HEK293 (cell line): ENCODE measurements around the gene MLIP.

Experiments
- CTCF ChIA-PET: fragments of 350-600 bp; formaldehyde crosslinking; extraction: SDS; loops from one replicate; lab custom pipeline; 2021; ENCODE audit warnings: antibody characterized with exemption; lab: Yijun Ruan, JAX
- POLR2A ChIA-PET: fragments of 300-600 bp; formaldehyde crosslinking; extraction: SDS; loops from one replicate; lab custom pipeline; 2020; ENCODE audit warnings: antibody characterized with exemption, inconsistent platforms; lab: Yijun Ruan, JAX
- H3K27ac ChIP-seq: fragments of 200-500 bp; sonication (Bioruptor generic); 2 replicates; pipeline ENCODE4 v1.5.1; 2014; ENCODE audit warnings: low read depth, low read length, control low read depth, inconsistent platforms; ENCODE audit errors: extremely low read depth
- H3K36me3 ChIP-seq, 2 experiments: fragments of 200-500 bp in 1 of 2; sonication (Bioruptor generic) in 1 of 2; 1 replicate in 1 of 2; 2 replicates in 1 of 2; pipeline ENCODE4 v1.5.1; 2014 to 2017; ENCODE audit warnings: inconsistent platforms in 2 of 2, low read length in 2 of 2; ENCODE audit not compliant: control insufficient read depth in 2 of 2, insufficient read depth in 1 of 2
- H3K4me1 ChIP-seq: fragments of 200-500 bp; sonication (Bioruptor generic); 2 replicates; pipeline ENCODE4 v1.5.1; 2014; ENCODE audit warnings: mild to moderate bottlenecking, low read length, inconsistent platforms; ENCODE audit not compliant: control insufficient read depth, insufficient read depth
- H3K4me3 ChIP-seq: 2 replicates; pipeline ENCODE4 v1.5.1; 2011; ENCODE audit warnings: low read depth, mild to moderate bottlenecking, control low read depth, low read length, moderate library complexity
- H3K9me3 ChIP-seq: fragments of 200-500 bp; sonication (Bioruptor generic); 2 replicates; pipeline ENCODE4 v1.5.1; 2014; ENCODE audit warnings: low read depth, low read length, inconsistent platforms; ENCODE audit not compliant: control insufficient read depth, insufficient read depth
- GLIS2 ChIP-seq: fragments of 450-650 bp; formaldehyde crosslinking; IDR thresholded peaks from 2 replicates; pipeline ENCODE4 v1.5.1; 2016; ENCODE audit warnings: missing biosample characterization, missing genetic modification characterization
- HOXD13 ChIP-seq: sonication (generic); formaldehyde crosslinking; IDR thresholded peaks from 2 replicates; pipeline ENCODE4 v1.8.0; 2022; ENCODE audit warnings: missing genetic modification reagents, borderline replicate concordance
- OSR2 ChIP-seq: fragments of 450-650 bp; formaldehyde crosslinking; IDR thresholded peaks from 2 replicates; pipeline ENCODE4 v1.5.1; 2016; ENCODE audit warnings: missing biosample characterization, missing genetic modification characterization
- REPIN1 ChIP-seq: fragments of 450-650 bp; formaldehyde crosslinking; IDR thresholded peaks from 2 replicates; pipeline ENCODE4 v1.5.1; 2017; ENCODE audit warnings: missing biosample characterization, missing genetic modification characterization, low read depth
- SP3 ChIP-seq: fragments of 450-650 bp; formaldehyde crosslinking; IDR thresholded peaks from 2 replicates; pipeline ENCODE4 v1.5.1; 2016; ENCODE audit warnings: missing biosample characterization, missing genetic modification characterization
- TRIM28 ChIP-seq: IDR thresholded peaks from 2 replicates; pipeline ENCODE4 v1.6.1; 2011; ENCODE audit warnings: low read length, control low read depth, borderline replicate concordance
- YY1 ChIP-seq: fragments of 450-650 bp; formaldehyde crosslinking; IDR thresholded peaks from 2 replicates; pipeline ENCODE4 v1.5.1; 2018; ENCODE audit warnings: missing biosample characterization, missing genetic modification characterization
- ZFHX2 ChIP-seq: fragments of 450-650 bp; formaldehyde crosslinking; conservative IDR thresholded peaks from 2 replicates; pipeline ENCODE4 v1.5.1; 2016; ENCODE audit warnings: missing biosample characterization, missing genetic modification characterization
- ZNF112 ChIP-seq: fragments of 450-650 bp; formaldehyde crosslinking; IDR thresholded peaks from 2 replicates; pipeline ENCODE4 v1.5.0; 2017; ENCODE audit warnings: missing biosample characterization, missing genetic modification characterization
- ZNF175 ChIP-seq: fragments of 450-650 bp; formaldehyde crosslinking; IDR thresholded peaks from 2 replicates; pipeline ENCODE4 v1.5.1; 2016; ENCODE audit warnings: missing biosample characterization, missing genetic modification characterization
- ZNF24 ChIP-seq: fragments of 450-650 bp; formaldehyde crosslinking; IDR thresholded peaks from 2 replicates; pipeline ENCODE4 v1.5.1; 2016; ENCODE audit warnings: missing biosample characterization, missing genetic modification characterization
- ZNF423 ChIP-seq: fragments of 450-650 bp; formaldehyde crosslinking; IDR thresholded peaks from 2 replicates; pipeline ENCODE4 v1.5.1; 2016; ENCODE audit warnings: missing biosample characterization, missing genetic modification characterization
- ZNF561 ChIP-seq: fragments of 450-650 bp; IDR thresholded peaks from 2 replicates; pipeline ENCODE4 v1.5.1; 2018; ENCODE audit warnings: missing biosample characterization, missing genetic modification characterization, borderline replicate concordance
- ZNF677 ChIP-seq: fragments of 450-650 bp; IDR thresholded peaks from 2 replicates; pipeline ENCODE4 v1.5.0; 2018; ENCODE audit warnings: missing biosample characterization, mild to moderate bottlenecking, missing genetic modification characterization, moderate library complexity
- ZNF776 ChIP-seq: fragments of 450-650 bp; formaldehyde crosslinking; IDR thresholded peaks from 2 replicates; pipeline ENCODE4 v1.5.0; 2017; ENCODE audit warnings: missing biosample characterization, missing genetic modification characterization, borderline replicate concordance
- TF ChIP-seq, protein P1 (sequence below): fragments of 450-650 bp; formaldehyde crosslinking; IDR thresholded peaks from 2 replicates; pipeline ENCODE4 v1.5.1; 2016; ENCODE audit warnings: missing biosample characterization, missing genetic modification characterization
- TF ChIP-seq, protein P2 (sequence below): fragments of 450-650 bp; formaldehyde crosslinking; IDR thresholded peaks from 2 replicates; pipeline ENCODE4 v1.5.1; 2016; ENCODE audit warnings: missing biosample characterization, missing genetic modification characterization
- TF ChIP-seq, protein P3 (sequence below): IDR thresholded peaks from 2 replicates; pipeline ENCODE4 v1.6.1; 2011; ENCODE audit warnings: mild to moderate bottlenecking, low read depth, low read length, borderline replicate concordance
- TF ChIP-seq, protein P4 (sequence below): fragments of 450-650 bp; formaldehyde crosslinking; IDR thresholded peaks from 2 replicates; pipeline ENCODE4 v1.5.1; 2016; ENCODE audit warnings: missing biosample characterization, missing genetic modification characterization
- TF ChIP-seq, protein P5 (sequence below): sonication (generic); formaldehyde crosslinking; IDR thresholded peaks from 2 replicates; pipeline ENCODE4 v1.8.1; 2022; ENCODE audit warnings: mild to moderate bottlenecking, moderate library complexity, missing genetic modification reagents
- TF ChIP-seq, protein P6 (sequence below): fragments of 450-650 bp; formaldehyde crosslinking; IDR thresholded peaks from 2 replicates; pipeline ENCODE4 v1.5.1; 2016; ENCODE audit warnings: missing biosample characterization, missing genetic modification characterization, borderline replicate concordance

The MLIP gene

DNA sequence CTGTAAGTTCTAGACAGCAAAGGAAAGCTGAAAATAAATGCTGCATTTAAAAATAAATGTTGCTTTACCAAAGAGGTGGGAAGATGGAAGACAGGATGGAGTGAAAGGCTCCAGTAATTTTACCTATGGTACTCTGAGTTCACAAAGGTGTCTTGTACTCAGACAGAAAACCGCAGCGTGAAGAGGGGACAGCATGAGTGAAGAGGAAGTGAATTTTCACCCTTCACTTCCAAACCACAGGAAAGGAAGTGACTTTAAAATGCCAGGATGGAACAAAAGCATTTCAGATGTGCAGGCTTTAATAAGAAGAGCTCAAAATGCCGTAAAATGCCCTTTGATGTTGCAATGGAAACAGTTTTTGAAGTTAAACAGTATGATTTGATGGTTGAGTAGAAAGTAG is 105.8 kb downstream of the MLIP start:
- CTCF ChIA-PET, result interaction anchor here (0.6 to 1.1 kb wide), 3 partner anchors 9 to 731 kb away, joined by 3 read pairs; no protein-coding TSS in a partner anchor
- Histone ChIP-seq H3K27ac (no peak overlapping the region), H3K9me3 (no peaks in the 10 kb centered on the region), H3K4me3 (no peak overlapping the region), H3K36me3 (no peaks in the 10 kb centered on the region), H3K4me1 (no peaks in the 10 kb centered on the region)
- POLR2A ChIA-PET, result no interaction called here
- TF ChIP-seq SP3 (tag by site-specific recombination), result no peak
- TF ChIP-seq YY1 (tag by site-specific recombination), result no peak
- TF ChIP-seq, protein P1, sequence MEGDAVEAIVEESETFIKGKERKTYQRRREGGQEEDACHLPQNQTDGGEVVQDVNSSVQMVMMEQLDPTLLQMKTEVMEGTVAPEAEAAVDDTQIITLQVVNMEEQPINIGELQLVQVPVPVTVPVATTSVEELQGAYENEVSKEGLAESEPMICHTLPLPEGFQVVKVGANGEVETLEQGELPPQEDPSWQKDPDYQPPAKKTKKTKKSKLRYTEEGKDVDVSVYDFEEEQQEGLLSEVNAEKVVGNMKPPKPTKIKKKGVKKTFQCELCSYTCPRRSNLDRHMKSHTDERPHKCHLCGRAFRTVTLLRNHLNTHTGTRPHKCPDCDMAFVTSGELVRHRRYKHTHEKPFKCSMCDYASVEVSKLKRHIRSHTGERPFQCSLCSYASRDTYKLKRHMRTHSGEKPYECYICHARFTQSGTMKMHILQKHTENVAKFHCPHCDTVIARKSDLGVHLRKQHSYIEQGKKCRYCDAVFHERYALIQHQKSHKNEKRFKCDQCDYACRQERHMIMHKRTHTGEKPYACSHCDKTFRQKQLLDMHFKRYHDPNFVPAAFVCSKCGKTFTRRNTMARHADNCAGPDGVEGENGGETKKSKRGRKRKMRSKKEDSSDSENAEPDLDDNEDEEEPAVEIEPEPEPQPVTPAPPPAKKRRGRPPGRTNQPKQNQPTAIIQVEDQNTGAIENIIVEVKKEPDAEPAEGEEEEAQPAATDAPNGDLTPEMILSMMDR (tag by site-specific recombination), result no peak
- no peak for TF ChIP-seq ZNF423 (tag by site-specific recombination)
- TF ChIP-seq, protein P2, sequence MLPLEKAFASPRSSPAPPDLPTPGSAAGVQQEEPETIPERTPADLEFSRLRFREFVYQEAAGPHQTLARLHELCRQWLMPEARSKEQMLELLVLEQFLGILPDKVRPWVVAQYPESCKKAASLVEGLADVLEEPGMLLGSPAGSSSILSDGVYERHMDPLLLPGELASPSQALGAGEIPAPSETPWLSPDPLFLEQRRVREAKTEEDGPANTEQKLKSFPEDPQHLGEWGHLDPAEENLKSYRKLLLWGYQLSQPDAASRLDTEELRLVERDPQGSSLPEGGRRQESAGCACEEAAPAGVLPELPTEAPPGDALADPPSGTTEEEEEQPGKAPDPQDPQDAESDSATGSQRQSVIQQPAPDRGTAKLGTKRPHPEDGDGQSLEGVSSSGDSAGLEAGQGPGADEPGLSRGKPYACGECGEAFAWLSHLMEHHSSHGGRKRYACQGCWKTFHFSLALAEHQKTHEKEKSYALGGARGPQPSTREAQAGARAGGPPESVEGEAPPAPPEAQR, result no peak
- TF ChIP-seq, protein P3, sequence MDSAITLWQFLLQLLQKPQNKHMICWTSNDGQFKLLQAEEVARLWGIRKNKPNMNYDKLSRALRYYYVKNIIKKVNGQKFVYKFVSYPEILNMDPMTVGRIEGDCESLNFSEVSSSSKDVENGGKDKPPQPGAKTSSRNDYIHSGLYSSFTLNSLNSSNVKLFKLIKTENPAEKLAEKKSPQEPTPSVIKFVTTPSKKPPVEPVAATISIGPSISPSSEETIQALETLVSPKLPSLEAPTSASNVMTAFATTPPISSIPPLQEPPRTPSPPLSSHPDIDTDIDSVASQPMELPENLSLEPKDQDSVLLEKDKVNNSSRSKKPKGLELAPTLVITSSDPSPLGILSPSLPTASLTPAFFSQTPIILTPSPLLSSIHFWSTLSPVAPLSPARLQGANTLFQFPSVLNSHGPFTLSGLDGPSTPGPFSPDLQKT, result no peak
- no peak for TF ChIP-seq ZNF677 (tag by site-specific recombination)
- TF ChIP-seq, all 188 proteins: peak for 0

DNA sequence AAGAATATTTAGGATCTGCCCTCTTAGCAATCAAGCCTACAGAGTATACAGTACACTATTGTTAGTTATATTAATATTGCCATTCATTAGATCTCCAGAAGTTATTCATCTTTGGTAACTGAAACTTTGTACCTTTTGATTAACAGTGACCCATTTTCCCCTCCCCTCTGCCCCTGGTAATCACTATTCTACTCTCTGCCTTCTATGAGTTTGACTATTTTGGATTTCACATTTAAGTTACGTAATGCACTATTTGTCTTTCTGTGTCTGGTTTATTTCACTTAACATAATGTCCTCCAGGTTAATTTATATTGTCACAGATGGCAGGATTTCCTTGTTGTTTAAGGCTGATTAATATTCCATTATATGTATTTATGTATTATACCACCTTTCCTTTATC is 111.0 kb downstream of the MLIP start:
- no peak for TF ChIP-seq REPIN1 (tag by site-specific recombination)
- no peak for TF ChIP-seq ZFHX2 (tag by site-specific recombination)
- TF ChIP-seq, protein P4, sequence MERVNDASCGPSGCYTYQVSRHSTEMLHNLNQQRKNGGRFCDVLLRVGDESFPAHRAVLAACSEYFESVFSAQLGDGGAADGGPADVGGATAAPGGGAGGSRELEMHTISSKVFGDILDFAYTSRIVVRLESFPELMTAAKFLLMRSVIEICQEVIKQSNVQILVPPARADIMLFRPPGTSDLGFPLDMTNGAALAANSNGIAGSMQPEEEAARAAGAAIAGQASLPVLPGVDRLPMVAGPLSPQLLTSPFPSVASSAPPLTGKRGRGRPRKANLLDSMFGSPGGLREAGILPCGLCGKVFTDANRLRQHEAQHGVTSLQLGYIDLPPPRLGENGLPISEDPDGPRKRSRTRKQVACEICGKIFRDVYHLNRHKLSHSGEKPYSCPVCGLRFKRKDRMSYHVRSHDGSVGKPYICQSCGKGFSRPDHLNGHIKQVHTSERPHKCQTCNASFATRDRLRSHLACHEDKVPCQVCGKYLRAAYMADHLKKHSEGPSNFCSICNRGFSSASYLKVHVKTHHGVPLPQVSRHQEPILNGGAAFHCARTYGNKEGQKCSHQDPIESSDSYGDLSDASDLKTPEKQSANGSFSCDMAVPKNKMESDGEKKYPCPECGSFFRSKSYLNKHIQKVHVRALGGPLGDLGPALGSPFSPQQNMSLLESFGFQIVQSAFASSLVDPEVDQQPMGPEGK, result no peak
- TF ChIP-seq, protein P5, sequence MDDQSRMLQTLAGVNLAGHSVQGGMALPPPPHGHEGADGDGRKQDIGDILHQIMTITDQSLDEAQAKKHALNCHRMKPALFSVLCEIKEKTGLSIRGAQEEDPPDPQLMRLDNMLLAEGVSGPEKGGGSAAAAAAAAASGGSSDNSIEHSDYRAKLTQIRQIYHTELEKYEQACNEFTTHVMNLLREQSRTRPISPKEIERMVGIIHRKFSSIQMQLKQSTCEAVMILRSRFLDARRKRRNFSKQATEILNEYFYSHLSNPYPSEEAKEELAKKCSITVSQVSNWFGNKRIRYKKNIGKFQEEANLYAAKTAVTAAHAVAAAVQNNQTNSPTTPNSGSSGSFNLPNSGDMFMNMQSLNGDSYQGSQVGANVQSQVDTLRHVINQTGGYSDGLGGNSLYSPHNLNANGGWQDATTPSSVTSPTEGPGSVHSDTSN, result no peak
- no peak for TF ChIP-seq OSR2
- no peak for TF ChIP-seq ZNF175 (tag by site-specific recombination)
- no peak for TF ChIP-seq ZNF561 (tag by site-specific recombination)
- no peak for TF ChIP-seq TRIM28
- no peak for TF ChIP-seq GLIS2 (tag by site-specific recombination)
- TF ChIP-seq ZNF776, result no peak
- TF ChIP-seq HOXD13 (CRISPR knock-in tag), result no peak
- no peak for TF ChIP-seq ZNF112 (tag by site-specific recombination)
- TF ChIP-seq, protein P6, sequence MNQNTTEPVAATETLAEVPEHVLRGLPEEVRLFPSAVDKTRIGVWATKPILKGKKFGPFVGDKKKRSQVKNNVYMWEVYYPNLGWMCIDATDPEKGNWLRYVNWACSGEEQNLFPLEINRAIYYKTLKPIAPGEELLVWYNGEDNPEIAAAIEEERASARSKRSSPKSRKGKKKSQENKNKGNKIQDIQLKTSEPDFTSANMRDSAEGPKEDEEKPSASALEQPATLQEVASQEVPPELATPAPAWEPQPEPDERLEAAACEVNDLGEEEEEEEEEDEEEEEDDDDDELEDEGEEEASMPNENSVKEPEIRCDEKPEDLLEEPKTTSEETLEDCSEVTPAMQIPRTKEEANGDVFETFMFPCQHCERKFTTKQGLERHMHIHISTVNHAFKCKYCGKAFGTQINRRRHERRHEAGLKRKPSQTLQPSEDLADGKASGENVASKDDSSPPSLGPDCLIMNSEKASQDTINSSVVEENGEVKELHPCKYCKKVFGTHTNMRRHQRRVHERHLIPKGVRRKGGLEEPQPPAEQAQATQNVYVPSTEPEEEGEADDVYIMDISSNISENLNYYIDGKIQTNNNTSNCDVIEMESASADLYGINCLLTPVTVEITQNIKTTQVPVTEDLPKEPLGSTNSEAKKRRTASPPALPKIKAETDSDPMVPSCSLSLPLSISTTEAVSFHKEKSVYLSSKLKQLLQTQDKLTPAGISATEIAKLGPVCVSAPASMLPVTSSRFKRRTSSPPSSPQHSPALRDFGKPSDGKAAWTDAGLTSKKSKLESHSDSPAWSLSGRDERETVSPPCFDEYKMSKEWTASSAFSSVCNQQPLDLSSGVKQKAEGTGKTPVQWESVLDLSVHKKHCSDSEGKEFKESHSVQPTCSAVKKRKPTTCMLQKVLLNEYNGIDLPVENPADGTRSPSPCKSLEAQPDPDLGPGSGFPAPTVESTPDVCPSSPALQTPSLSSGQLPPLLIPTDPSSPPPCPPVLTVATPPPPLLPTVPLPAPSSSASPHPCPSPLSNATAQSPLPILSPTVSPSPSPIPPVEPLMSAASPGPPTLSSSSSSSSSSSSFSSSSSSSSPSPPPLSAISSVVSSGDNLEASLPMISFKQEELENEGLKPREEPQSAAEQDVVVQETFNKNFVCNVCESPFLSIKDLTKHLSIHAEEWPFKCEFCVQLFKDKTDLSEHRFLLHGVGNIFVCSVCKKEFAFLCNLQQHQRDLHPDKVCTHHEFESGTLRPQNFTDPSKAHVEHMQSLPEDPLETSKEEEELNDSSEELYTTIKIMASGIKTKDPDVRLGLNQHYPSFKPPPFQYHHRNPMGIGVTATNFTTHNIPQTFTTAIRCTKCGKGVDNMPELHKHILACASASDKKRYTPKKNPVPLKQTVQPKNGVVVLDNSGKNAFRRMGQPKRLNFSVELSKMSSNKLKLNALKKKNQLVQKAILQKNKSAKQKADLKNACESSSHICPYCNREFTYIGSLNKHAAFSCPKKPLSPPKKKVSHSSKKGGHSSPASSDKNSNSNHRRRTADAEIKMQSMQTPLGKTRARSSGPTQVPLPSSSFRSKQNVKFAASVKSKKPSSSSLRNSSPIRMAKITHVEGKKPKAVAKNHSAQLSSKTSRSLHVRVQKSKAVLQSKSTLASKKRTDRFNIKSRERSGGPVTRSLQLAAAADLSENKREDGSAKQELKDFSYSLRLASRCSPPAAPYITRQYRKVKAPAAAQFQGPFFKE (tag by site-specific recombination), result no peak
- TF ChIP-seq ZNF24 (tag by site-specific recombination), result no peak
- POLR2A ChIA-PET, result no interaction called here
- Histone ChIP-seq H3K9me3 (no peaks in the 10 kb centered on the region), H3K4me3 (no peak overlapping the region), H3K36me3 (no peaks in the 10 kb centered on the region), H3K27ac (no peak overlapping the region), H3K4me1 (no peaks in the 10 kb centered on the region)
- CTCF ChIA-PET, result interaction anchor here (0.6 to 1.1 kb wide), 2 partner anchors 45 to 1293 kb away, joined by 3 read pairs; no protein-coding TSS in a partner anchor
